Measurements from ENCODE around the gene POLR2B. TPM values are rescaled to one million over a fixed set of nuclear protein-coding genes. Genes with fewer than 3 reads are reported as not detected.

The POLR2B gene
- total and polyA plus RNA-seq, 5 donors, result 38.1 to 80.9 (median 73.1) TPM

DNA sequence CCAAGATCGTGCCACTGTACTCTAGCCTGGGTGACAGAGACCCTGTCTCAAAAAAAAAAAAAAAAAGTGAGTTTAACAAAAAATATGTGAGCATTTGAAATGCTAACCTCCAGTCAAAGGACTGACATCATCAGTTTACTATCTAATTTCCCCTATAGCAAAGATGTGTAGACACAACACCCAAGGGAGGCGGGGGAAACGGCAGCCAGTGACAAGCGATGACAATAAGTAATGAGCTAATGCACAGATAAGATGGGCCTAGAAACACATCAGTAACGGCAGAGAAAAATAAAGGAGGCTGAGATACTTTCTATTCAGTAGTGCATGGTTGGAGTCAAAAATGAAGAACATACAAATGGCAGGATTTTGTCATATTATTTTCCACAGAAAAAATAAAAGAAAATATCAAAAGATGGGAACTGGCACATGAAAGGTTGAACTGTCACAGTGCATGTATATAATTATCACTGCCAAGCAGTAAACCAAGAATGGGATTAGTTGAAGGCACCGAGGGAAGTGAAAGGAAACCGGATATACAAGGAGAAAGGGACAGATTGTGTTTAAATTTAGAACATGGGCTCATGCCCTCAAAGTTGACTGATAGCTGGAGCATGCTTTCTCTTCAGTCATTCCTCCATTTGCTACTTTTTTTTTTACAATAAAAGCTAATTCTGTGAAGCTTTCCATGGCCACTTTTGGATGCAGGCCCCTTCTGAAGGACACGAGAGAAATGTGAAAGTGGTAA lies 89.7 kb downstream of the POLR2B start:
- H3K27me3 ChIP-seq (ENCODE audit: control insufficient read depth, insufficient read depth), result no peaks in the 10 kb centered on the region
- ATAC-seq, result no peak
- intact Hi-C loops (cut with DNase I), result no loop called here
- DNase-seq, result no peak
- no peak overlapping the region for H3K4me3 ChIP-seq (ENCODE audit: low read length)
- H3K4me1 ChIP-seq (ENCODE audit: control insufficient read depth, insufficient read depth, low read length), result peaks cover 28% of the 10 kb centered on the region
- H3K27ac ChIP-seq (ENCODE audit: low read length), result peak overlapping the region; percentile 72
- WGBS, result 39% methylated on average over 8 of the region's 8 CpGs
- H3K9me3 ChIP-seq (ENCODE audit: control insufficient read depth, low read length), result no peaks in the 10 kb centered on the region

GRCh38 chr4:57070461-57070860 lies 91.8 kb downstream of the POLR2B start:
- WGBS, result 78% methylated on average over 2 of the region's 2 CpGs
- H3K4me1 ChIP-seq (ENCODE audit: control insufficient read depth, insufficient read depth, low read length), result peaks cover 26% of the 10 kb centered on the region
- no peak overlapping the region for H3K4me3 ChIP-seq (ENCODE audit: low read length)
- intact Hi-C loops (cut with DNase I), result no loop called here
- no peak for ATAC-seq
- H3K9me3 ChIP-seq (ENCODE audit: control insufficient read depth, low read length), result no peaks in the 10 kb centered on the region
- no peak for DNase-seq
- no peak overlapping the region for H3K27ac ChIP-seq (ENCODE audit: low read length)
- no peaks in the 10 kb centered on the region for H3K27me3 ChIP-seq (ENCODE audit: control insufficient read depth, insufficient read depth)

GRCh38 chr4:57071326-57071725 lies 92.6 kb downstream of the POLR2B start:
- peaks cover 20% of the 10 kb centered on the region for H3K4me1 ChIP-seq (ENCODE audit: control insufficient read depth, insufficient read depth, low read length)

GRCh38 chr4:57073559-57073958 lies 94.9 kb downstream of the POLR2B start:
- H3K27ac ChIP-seq (ENCODE audit: low read length), result no peak overlapping the region
- no peak for DNase-seq
- WGBS, result 70% methylated on average over 5 of the region's 5 CpGs
- H3K9me3 ChIP-seq (ENCODE audit: control insufficient read depth, low read length), result no peaks in the 10 kb centered on the region
- intact Hi-C loops (cut with DNase I), result no loop called here
- no peak for ATAC-seq
- H3K4me3 ChIP-seq (ENCODE audit: low read length), result no peak overlapping the region
- no peaks in the 10 kb centered on the region for H3K27me3 ChIP-seq (ENCODE audit: control insufficient read depth, insufficient read depth)
- peaks cover 24% of the 10 kb centered on the region for H3K4me1 ChIP-seq (ENCODE audit: control insufficient read depth, insufficient read depth, low read length)

More at GRCh38 chr4:57071326-57071725, 92.6 kb downstream of the POLR2B start:
- no peaks in the 10 kb centered on the region for H3K9me3 ChIP-seq (ENCODE audit: control insufficient read depth, low read length)
- WGBS, result 22% methylated on average over 2 of the region's 2 CpGs
- H3K4me3 ChIP-seq (ENCODE audit: low read length), result no peak overlapping the region
- H3K27me3 ChIP-seq (ENCODE audit: control insufficient read depth, insufficient read depth), result no peaks in the 10 kb centered on the region
- intact Hi-C loops (cut with DNase I), result no loop called here
- DNase-seq, result peak in 2 of 3 donors; percentile 64 to 82
- H3K27ac ChIP-seq (ENCODE audit: low read length), result peak overlapping the region; percentile 42
- ATAC-seq, result peak; percentile 82 to 89

GRCh38 chr4:57074744-57075143 lies 96.0 kb downstream of the POLR2B start:
- 21% methylated on average over 4 of the region's 4 CpGs for WGBS
- Histone ChIP-seq H3K27me3 (ENCODE audit: control insufficient read depth, insufficient read depth) (no peaks in the 10 kb centered on the region), H3K4me3 (ENCODE audit: low read length) (no peak overlapping the region), H3K9me3 (ENCODE audit: control insufficient read depth, low read length) (no peaks in the 10 kb centered on the region), H3K27ac (ENCODE audit: low read length) (no peak overlapping the region), H3K4me1 (ENCODE audit: control insufficient read depth, insufficient read depth, low read length) (peaks cover 17% of the 10 kb centered on the region)
- intact Hi-C loops (cut with DNase I), result no loop called here
- DNase-seq, result peak in 2 of 3 donors; percentile 25 to 37
- ATAC-seq, result peak in 1 of 2 donors; percentile 40

GRCh38 chr4:57075367-57075766 lies 96.7 kb downstream of the POLR2B start:
- no peak for ATAC-seq
- intact Hi-C loops (cut with DNase I), result no loop called here
- no peak overlapping the region for H3K4me3 ChIP-seq (ENCODE audit: low read length)
- H3K27ac ChIP-seq (ENCODE audit: low read length), result no peak overlapping the region
- no peaks in the 10 kb centered on the region for H3K9me3 ChIP-seq (ENCODE audit: control insufficient read depth, low read length)
- H3K4me1 ChIP-seq (ENCODE audit: control insufficient read depth, insufficient read depth, low read length), result peaks cover 17% of the 10 kb centered on the region
- no peak for DNase-seq
- no peaks in the 10 kb centered on the region for H3K27me3 ChIP-seq (ENCODE audit: control insufficient read depth, insufficient read depth)

- no peak overlapping the region for H3K27ac ChIP-seq (ENCODE audit: low read length)
- H3K4me3 ChIP-seq (ENCODE audit: low read length), result no peak overlapping the region
- peaks cover 20% of the 10 kb centered on the region for H3K4me1 ChIP-seq (ENCODE audit: control insufficient read depth, insufficient read depth, low read length)
- DNase-seq (no peak), ATAC-seq (no peak)
- 60% methylated on average over 4 of the region's 4 CpGs for WGBS
- H3K27me3 ChIP-seq (ENCODE audit: control insufficient read depth, insufficient read depth), result no peaks in the 10 kb centered on the region
- intact Hi-C loops (cut with DNase I), result no loop called here
- H3K9me3 ChIP-seq (ENCODE audit: control insufficient read depth, low read length), result no peaks in the 10 kb centered on the region
Measured at GRCh38 chr4:57076646-57077045, 98.0 kb downstream of the POLR2B start.

- peaks cover 15% of the 10 kb centered on the region for H3K4me1 ChIP-seq (ENCODE audit: control insufficient read depth, insufficient read depth, low read length)
- H3K27me3 ChIP-seq (ENCODE audit: control insufficient read depth, insufficient read depth), result no peaks in the 10 kb centered on the region
- no peak overlapping the region for H3K27ac ChIP-seq (ENCODE audit: low read length)
- no peak overlapping the region for H3K4me3 ChIP-seq (ENCODE audit: low read length)
- no peak for DNase-seq
- no peaks in the 10 kb centered on the region for H3K9me3 ChIP-seq (ENCODE audit: control insufficient read depth, low read length)
- intact Hi-C loops (cut with DNase I), result no loop called here
- ATAC-seq, result no peak
- 77% methylated on average over 14 of the region's 14 CpGs for WGBS
Measured at GRCh38 chr4:57077550-57078343, 99.1 kb downstream of the POLR2B start.

DNA sequence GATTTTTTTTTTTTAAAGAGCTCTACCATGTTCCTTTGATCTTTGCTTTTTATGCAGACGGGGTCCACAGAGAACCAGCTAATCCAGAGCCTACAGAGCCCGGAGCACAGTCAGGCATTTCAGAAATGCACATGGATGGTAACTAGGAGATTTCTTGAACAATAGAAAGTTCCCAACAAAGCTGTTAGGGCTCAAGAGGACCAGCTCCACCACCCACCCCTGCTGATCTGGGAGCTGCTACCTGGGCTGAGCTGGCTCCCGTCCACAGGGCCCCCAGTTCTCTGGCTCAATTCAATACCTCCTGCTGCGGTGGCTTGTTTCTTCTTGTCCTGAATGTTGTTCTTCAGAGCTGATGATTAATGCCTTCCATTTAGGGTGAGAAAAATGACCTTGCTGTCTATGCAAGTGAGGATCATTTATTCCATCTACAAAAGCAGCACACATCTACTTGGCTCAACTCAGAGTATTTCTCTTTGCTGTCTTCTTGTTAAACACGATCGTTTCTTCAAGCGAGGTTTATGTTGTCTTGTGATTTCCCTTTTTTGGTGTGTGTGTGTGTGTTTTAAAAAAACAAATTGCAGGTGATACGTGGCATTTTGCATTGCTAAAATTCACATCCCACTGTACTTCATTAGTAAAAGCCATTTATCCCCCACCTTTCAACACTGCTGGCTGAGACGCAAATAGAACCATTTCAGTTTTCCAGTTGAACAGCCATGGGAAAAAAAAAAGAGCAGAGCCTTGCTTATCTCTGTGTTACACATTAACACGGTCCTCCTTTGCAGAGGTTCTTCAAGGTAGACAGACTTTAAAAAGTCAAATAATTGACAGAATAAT lies 100.2 kb downstream of the POLR2B start:
- Histone ChIP-seq H3K27me3 (ENCODE audit: control insufficient read depth, insufficient read depth) (no peaks in the 10 kb centered on the region), H3K9me3 (ENCODE audit: control insufficient read depth, low read length) (no peaks in the 10 kb centered on the region), H3K27ac (ENCODE audit: low read length) (peak overlapping the region; percentile 18), H3K4me3 (ENCODE audit: low read length) (no peak overlapping the region), H3K4me1 (ENCODE audit: control insufficient read depth, insufficient read depth, low read length) (peaks cover 14% of the 10 kb centered on the region)
- ATAC-seq (peak in 1 of 2 donors; percentile 27), DNase-seq (peak in 1 of 3 donors; percentile 43)
- intact Hi-C loops (cut with DNase I), result no loop called here
- WGBS, result 40% methylated on average over 10 of the region's 10 CpGs

Data from right cardiac atrium (tissue), 5 donors.